Testis (tissue), 3 donors: ENCODE results near the gene RDX. TPM values are rescaled to one million over a fixed set of nuclear protein-coding genes. Genes with fewer than 3 reads are reported as not detected.

Experiments
- DNase-seq: peaks from one replicate; pipeline ENCODE4 v3.0.0-alpha.2; 2019
- H3K27ac ChIP-seq, 2 donors: fragments of 200-600 bp; sonication (generic); one replicate each; pipeline ENCODE4 v1.5.1; 2019
- H3K27me3 ChIP-seq: fragments of 200-600 bp; sonication (generic); one replicate; pipeline ENCODE4 v1.5.1; 2019
- H3K36me3 ChIP-seq: fragments of 200-600 bp; sonication (generic); one replicate; pipeline ENCODE4 v1.5.1; 2017; ENCODE audit warnings: low read depth; ENCODE audit errors: missing control alignments
- H3K4me1 ChIP-seq: fragments of 200-600 bp; sonication (generic); one replicate; pipeline ENCODE4 v1.5.1; 2019
- H3K4me3 ChIP-seq, 2 donors: fragments of 200-600 bp; sonication (generic); one replicate each; pipeline ENCODE4 v1.5.1; 2017 to 2019
- H3K9me3 ChIP-seq: fragments of 200-600 bp; sonication (generic); one replicate; pipeline ENCODE4 v1.5.1; 2017
- CTCF ChIP-seq, 3 experiments: fragments of 450-650 bp in 2 of 3; fragments of 200-600 bp in 1 of 3; sonication (generic) in 1 of 3; IDR thresholded peaks; one replicate each; pipeline ENCODE4 v1.5.1; 2016 to 2019; ENCODE audit warnings: antibody characterized with exemption in 3 of 3, mild to moderate bottlenecking in 2 of 3, moderate library complexity in 1 of 3
- POLR2A ChIP-seq: fragments of 450-650 bp; IDR thresholded peaks from one replicate; pipeline ENCODE4 v1.6.1; 2017; ENCODE audit warnings: antibody characterized with exemption, mild to moderate bottlenecking, moderate library complexity
- WGBS, 2 donors: methylation state at CpG; one replicate each; pipeline ENCODE4 v1.1.5; 2018; 5-methylcytosine and 5-hydroxymethylcytosine counted together
- intact Hi-C: fragments of 100-400 bp; cut with DNase I; formaldehyde crosslinking; loops from one replicate; pipeline ENCODE4 v1.15.1; 2023; ENCODE audit warnings: low total_unique reads
- polyA plus RNA-seq: library from polyadenylated mRNA; stranded (reverse); fragments of 350-450 nt; fragmentation: Illumina TruSeq; extraction: RNeasy Lipid Tissue Mini Kit (QIAGEN cat#74804); gene quantifications from one replicate; pipeline ENCODE4 v1.2.3, GENCODE V29; 2014; ENCODE audit warnings: low read depth, low replicate concordance; ENCODE audit not compliant: insufficient read depth
- total RNA-seq, 2 donors: library from RNA; depleted of rRNA; stranded (reverse); fragments of >200 nt; gene quantifications; one replicate each; pipeline ENCODE4 v1.2.3, GENCODE V29; 2016

RDX gene
- total and polyA plus RNA-seq, 3 donors from 2014 or later: 39.8 to 170 (median 144) TPM

- H3K4me3 ChIP-seq: no peak overlapping the region
- H3K27ac ChIP-seq: no peak overlapping the region
- TF ChIP-seq CTCF (IDR thresholded peaks at IDR 0.05): no peak
- no peak for TF ChIP-seq POLR2A
- H3K9me3 ChIP-seq: no peaks in the 10 kb centered on the region
- H3K4me1 ChIP-seq: no peaks in the 10 kb centered on the region
- no peaks in the 10 kb centered on the region for H3K36me3 ChIP-seq
- intact Hi-C loops: no loop called here
- DNase-seq: no peak
- 89 to 92% methylated on average over 6 of the region's 6 CpGs for whole genome bisulfite sequencing, 2 donors
- H3K27me3 ChIP-seq: no peaks in the 10 kb centered on the region
Measured at GRCh38 chr11:110131386-110132123, 164.9 kb downstream of the RDX start.

GRCh38 chr11:110130642-110131238, 165.7 kb downstream of the RDX start:
- no peaks in the 10 kb centered on the region for H3K4me1 ChIP-seq
- no peak overlapping the region for H3K4me3 ChIP-seq
- intact Hi-C loops: no loop called here
- 66 to 68% methylated on average over 10 of the region's 10 CpGs for WGBS, 2 donors
- no peak overlapping the region for H3K27ac ChIP-seq
- no peaks in the 10 kb centered on the region for H3K9me3 ChIP-seq
- H3K27me3 ChIP-seq: no peaks in the 10 kb centered on the region
- H3K36me3 ChIP-seq: no peaks in the 10 kb centered on the region
- no peak for DNase-seq
- no peak for TF ChIP-seq CTCF (IDR thresholded peaks at IDR 0.05)

DNA sequence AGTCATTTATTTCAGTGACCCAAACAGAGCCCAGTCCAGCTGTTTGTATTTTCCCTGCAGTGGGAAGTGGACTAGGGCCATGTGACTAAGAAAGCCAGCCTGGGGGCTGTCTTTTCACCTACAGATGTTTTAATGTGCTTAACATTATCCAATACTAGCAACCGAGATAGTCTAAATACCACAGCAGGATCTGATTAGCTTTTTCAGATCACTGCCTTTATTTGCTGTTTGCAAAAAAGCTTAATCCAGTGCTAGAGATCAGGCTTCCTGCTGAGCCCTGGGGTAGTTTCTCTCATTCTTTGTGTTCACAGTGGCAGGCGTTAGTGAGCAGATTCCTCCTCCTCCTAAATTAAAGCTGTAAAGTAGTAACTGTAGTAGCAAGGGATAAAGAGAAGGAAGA, 168.3 kb downstream of the RDX start:
- Histone ChIP-seq H3K27me3 (no peaks in the 10 kb centered on the region), H3K4me3 (no peak overlapping the region), H3K27ac (no peak overlapping the region), H3K36me3 (no peaks in the 10 kb centered on the region), H3K4me1 (no peaks in the 10 kb centered on the region), H3K9me3 (no peaks in the 10 kb centered on the region)
- TF ChIP-seq POLR2A (no peak), CTCF (IDR thresholded peaks at IDR 0.05) (no peak)
- DNase-seq: no peak
- WGBS, 2 donors: 27 to 35% methylated on average over 2 of the region's 2 CpGs
- intact Hi-C loops: no loop called here

GRCh38 chr11:110126936-110127335, 169.5 kb downstream of the RDX start:
- Histone ChIP-seq H3K4me1 (no peaks in the 10 kb centered on the region), H3K36me3 (no peaks in the 10 kb centered on the region), H3K27ac (no peak overlapping the region), H3K27me3 (no peaks in the 10 kb centered on the region), H3K9me3 (no peaks in the 10 kb centered on the region), H3K4me3 (no peak overlapping the region)
- TF ChIP-seq POLR2A: no peak
- no peak for TF ChIP-seq CTCF (IDR thresholded peaks at IDR 0.05)
- WGBS, 2 donors: 73 to 80% methylated on average over 4 of the region's 4 CpGs
- DNase-seq: no peak
- intact Hi-C loops: no loop called here

GRCh38 chr11:110125632-110126031, 170.8 kb downstream of the RDX start:
- WGBS, 2 donors: 73 to 76% methylated on average over 4 of the region's 4 CpGs
- H3K4me3 ChIP-seq: no peak overlapping the region
- no peaks in the 10 kb centered on the region for H3K27me3 ChIP-seq
- no peak for DNase-seq
- intact Hi-C loops: no loop called here
- TF ChIP-seq POLR2A: no peak
- TF ChIP-seq CTCF (IDR thresholded peaks at IDR 0.05): no peak
- H3K4me1 ChIP-seq: no peaks in the 10 kb centered on the region
- H3K9me3 ChIP-seq: no peaks in the 10 kb centered on the region
- no peaks in the 10 kb centered on the region for H3K36me3 ChIP-seq
- H3K27ac ChIP-seq: no peak overlapping the region
